Neural cell (in vitro differentiated cells): ENCODE data around the gene E4F1. TPM values are rescaled to one million over a fixed set of nuclear protein-coding genes. Genes with fewer than 3 reads are reported as not detected.

Experiments
- H2AFZ ChIP-seq: fragments of 200-600, 300-800 bp; sonication (generic), shearing (Covaris generic); 2 replicates; pipeline ENCODE4 v1.6.0; 2014; ENCODE audit warnings: low read depth, mild to moderate bottlenecking, antibody characterized with exemption, low read length, moderate library complexity
- H3F3A ChIP-seq: fragments of 200-600 bp; shearing (Covaris generic); 2 replicates; pipeline ENCODE4 v1.6.1; 2016; ENCODE audit warnings: mild to moderate bottlenecking, moderate library complexity, mixed read lengths, antibody characterized with exemption, low read length; ENCODE audit not compliant: insufficient read depth, poor library complexity, severe bottlenecking
- H3K27ac ChIP-seq: fragments of 200-600, 300-800 bp; sonication (generic), shearing (Covaris generic); 2 replicates; pipeline ENCODE4 v1.5.1; 2014; ENCODE audit warnings: mild to moderate bottlenecking, low read length, moderate library complexity
- H3K27me3 ChIP-seq: fragments of 300-800, 200-600 bp; sonication (generic), shearing (Covaris generic); 2 replicates; pipeline ENCODE4 v1.6.0; 2014; ENCODE audit warnings: mild to moderate bottlenecking, low read depth, low read length, moderate library complexity; ENCODE audit not compliant: insufficient read depth
- H3K36me3 ChIP-seq: fragments of 300-800, 200-600 bp; sonication (generic), shearing (Covaris generic); 2 replicates; pipeline ENCODE4 v1.5.1; 2014; ENCODE audit warnings: mild to moderate bottlenecking, antibody characterized with exemption, low read length, moderate library complexity; ENCODE audit not compliant: insufficient read depth
- H3K4me2 ChIP-seq: fragments of 300-800, 200-600 bp; sonication (generic), shearing (Covaris generic); 2 replicates; pipeline ENCODE4 v1.6.0; 2014; ENCODE audit warnings: mild to moderate bottlenecking, low read length
- H3K4me3 ChIP-seq: fragments of 300-800, 200-600 bp; sonication (generic), shearing (Covaris generic); 2 replicates; pipeline ENCODE4 v1.5.1; 2014; ENCODE audit warnings: mild to moderate bottlenecking, low read length, moderate library complexity
- H3K79me2 ChIP-seq: fragments of 200-600 bp; shearing (Covaris generic); replicated peaks from 2 replicates; pipeline ENCODE4 v1.6.0; 2014; ENCODE audit warnings: mild to moderate bottlenecking, low read length, moderate library complexity; ENCODE audit not compliant: insufficient read depth
- H3K9ac ChIP-seq: fragments of 300-800, 200-600 bp; sonication (generic), shearing (Covaris generic); 2 replicates; pipeline ENCODE4 v1.6.1; 2016; ENCODE audit warnings: mild to moderate bottlenecking, low read length, mixed read lengths
- H3K9me2 ChIP-seq: fragments of 200-600 bp; shearing (Covaris generic); 2 replicates; pipeline ENCODE4 v1.6.1; 2016; ENCODE audit warnings: mild to moderate bottlenecking, low read length, mixed read lengths; ENCODE audit not compliant: insufficient read depth
- H3K9me3 ChIP-seq: fragments of 200-600, 300-800 bp; sonication (generic), shearing (Covaris generic); 2 replicates; pipeline ENCODE4 v1.6.1; 2016; ENCODE audit warnings: mild to moderate bottlenecking, mixed run types, low read length, moderate library complexity, mixed read lengths
- H4K20me1 ChIP-seq: fragments of 200-600 bp; shearing (Covaris generic); 2 replicates; pipeline ENCODE4 v1.6.1; 2016; ENCODE audit warnings: mild to moderate bottlenecking, mixed run types; ENCODE audit not compliant: insufficient read depth
- EP300 ChIP-seq: fragments of 450-650 bp; conservative IDR thresholded peaks from 2 replicates; pipeline ENCODE4 v1.6.1; 2014; ENCODE audit warnings: antibody characterized with exemption, mild to moderate bottlenecking, moderate library complexity; ENCODE audit not compliant: poor library complexity, severe bottlenecking
- EZH2 ChIP-seq: fragments of 200-600, 300-800 bp; shearing (Covaris generic), sonication (generic); IDR thresholded peaks from 2 replicates; pipeline ENCODE4 v1.6.1; 2014; ENCODE audit warnings: antibody characterized with exemption, low read length, borderline replicate concordance, mild to moderate bottlenecking; ENCODE audit not compliant: insufficient read depth, poor library complexity, severe bottlenecking
- MXI1 ChIP-seq: fragments of 450-650 bp; conservative IDR thresholded peaks from 2 replicates; pipeline ENCODE4 v1.6.1; 2014; ENCODE audit warnings: antibody characterized with exemption, mild to moderate bottlenecking; ENCODE audit not compliant: poor library complexity, severe bottlenecking
- POLR2AphosphoS5 ChIP-seq: IDR thresholded peaks from 2 replicates; pipeline ENCODE4 v1.6.1; 2012
- RAD21 ChIP-seq: fragments of 450-650 bp; conservative IDR thresholded peaks from 2 replicates; pipeline ENCODE4 v1.6.1; 2014; ENCODE audit warnings: antibody characterized with exemption, mild to moderate bottlenecking, moderate library complexity
- SMC3 ChIP-seq: fragments of 450-650 bp; conservative IDR thresholded peaks from 2 replicates; pipeline ENCODE4 v1.6.1; 2014; ENCODE audit warnings: antibody characterized with exemption, mild to moderate bottlenecking, moderate library complexity; ENCODE audit not compliant: poor library complexity
- TAF1 ChIP-seq: IDR thresholded peaks from 2 replicates; pipeline ENCODE4 v1.6.1; 2012; ENCODE audit warnings: low read depth
- polyA plus RNA-seq: library from polyadenylated mRNA; depleted of rRNA; stranded (reverse); fragments of >200 nt; gene quantifications from 2 replicates; pipeline ENCODE4 v1.2.3, GENCODE V29; 2014
- TF ChIP-seq, protein P1 (sequence below): fragments of 450-650 bp; IDR thresholded peaks from 2 replicates; pipeline ENCODE4 v1.5.1; 2014; ENCODE audit warnings: antibody characterized with exemption, mild to moderate bottlenecking, moderate library complexity; ENCODE audit not compliant: poor library complexity, severe bottlenecking
- TF ChIP-seq, protein P2 (sequence below): IDR thresholded peaks from 2 replicates; pipeline ENCODE4 v1.6.1; 2012; ENCODE audit warnings: borderline replicate concordance

E4F1 gene
- polyA plus RNA-seq, 1 donor from 2014 or later: 64.9 TPM

DNA sequence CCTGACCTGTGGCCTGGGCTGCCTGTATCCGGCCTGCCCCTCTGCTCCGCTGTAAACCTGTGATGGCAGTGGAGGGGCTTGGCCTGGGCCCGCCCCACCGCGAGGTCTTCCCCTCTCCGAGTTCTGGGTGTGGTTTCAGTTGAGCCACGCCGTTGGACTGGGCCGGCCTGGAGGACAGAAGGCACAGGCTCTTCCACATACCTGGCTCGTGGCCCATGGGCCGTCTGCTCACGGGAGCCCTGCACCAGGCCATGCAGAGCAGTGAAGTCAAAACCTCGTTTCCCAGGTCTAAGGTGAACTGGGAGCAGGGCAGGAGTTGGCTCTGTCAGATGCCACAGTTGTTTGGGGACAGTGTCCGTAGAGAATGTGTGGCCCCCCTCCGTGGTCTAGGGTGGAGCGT, 50.1 kb downstream of the E4F1 start:
- TF ChIP-seq EP300 (no peak), POLR2AphosphoS5 (no peak), EZH2 (no peak), TAF1 (no peak), MXI1 (no peak), SMC3 (no peak), RAD21 (no peak)
- TF ChIP-seq, protein P1, sequence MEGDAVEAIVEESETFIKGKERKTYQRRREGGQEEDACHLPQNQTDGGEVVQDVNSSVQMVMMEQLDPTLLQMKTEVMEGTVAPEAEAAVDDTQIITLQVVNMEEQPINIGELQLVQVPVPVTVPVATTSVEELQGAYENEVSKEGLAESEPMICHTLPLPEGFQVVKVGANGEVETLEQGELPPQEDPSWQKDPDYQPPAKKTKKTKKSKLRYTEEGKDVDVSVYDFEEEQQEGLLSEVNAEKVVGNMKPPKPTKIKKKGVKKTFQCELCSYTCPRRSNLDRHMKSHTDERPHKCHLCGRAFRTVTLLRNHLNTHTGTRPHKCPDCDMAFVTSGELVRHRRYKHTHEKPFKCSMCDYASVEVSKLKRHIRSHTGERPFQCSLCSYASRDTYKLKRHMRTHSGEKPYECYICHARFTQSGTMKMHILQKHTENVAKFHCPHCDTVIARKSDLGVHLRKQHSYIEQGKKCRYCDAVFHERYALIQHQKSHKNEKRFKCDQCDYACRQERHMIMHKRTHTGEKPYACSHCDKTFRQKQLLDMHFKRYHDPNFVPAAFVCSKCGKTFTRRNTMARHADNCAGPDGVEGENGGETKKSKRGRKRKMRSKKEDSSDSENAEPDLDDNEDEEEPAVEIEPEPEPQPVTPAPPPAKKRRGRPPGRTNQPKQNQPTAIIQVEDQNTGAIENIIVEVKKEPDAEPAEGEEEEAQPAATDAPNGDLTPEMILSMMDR: no peak
- TF ChIP-seq, protein P2, sequence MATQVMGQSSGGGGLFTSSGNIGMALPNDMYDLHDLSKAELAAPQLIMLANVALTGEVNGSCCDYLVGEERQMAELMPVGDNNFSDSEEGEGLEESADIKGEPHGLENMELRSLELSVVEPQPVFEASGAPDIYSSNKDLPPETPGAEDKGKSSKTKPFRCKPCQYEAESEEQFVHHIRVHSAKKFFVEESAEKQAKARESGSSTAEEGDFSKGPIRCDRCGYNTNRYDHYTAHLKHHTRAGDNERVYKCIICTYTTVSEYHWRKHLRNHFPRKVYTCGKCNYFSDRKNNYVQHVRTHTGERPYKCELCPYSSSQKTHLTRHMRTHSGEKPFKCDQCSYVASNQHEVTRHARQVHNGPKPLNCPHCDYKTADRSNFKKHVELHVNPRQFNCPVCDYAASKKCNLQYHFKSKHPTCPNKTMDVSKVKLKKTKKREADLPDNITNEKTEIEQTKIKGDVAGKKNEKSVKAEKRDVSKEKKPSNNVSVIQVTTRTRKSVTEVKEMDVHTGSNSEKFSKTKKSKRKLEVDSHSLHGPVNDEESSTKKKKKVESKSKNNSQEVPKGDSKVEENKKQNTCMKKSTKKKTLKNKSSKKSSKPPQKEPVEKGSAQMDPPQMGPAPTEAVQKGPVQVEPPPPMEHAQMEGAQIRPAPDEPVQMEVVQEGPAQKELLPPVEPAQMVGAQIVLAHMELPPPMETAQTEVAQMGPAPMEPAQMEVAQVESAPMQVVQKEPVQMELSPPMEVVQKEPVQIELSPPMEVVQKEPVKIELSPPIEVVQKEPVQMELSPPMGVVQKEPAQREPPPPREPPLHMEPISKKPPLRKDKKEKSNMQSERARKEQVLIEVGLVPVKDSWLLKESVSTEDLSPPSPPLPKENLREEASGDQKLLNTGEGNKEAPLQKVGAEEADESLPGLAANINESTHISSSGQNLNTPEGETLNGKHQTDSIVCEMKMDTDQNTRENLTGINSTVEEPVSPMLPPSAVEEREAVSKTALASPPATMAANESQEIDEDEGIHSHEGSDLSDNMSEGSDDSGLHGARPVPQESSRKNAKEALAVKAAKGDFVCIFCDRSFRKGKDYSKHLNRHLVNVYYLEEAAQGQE: no peak
- no peaks in the 10 kb centered on the region for H3K9me2 ChIP-seq

DNA sequence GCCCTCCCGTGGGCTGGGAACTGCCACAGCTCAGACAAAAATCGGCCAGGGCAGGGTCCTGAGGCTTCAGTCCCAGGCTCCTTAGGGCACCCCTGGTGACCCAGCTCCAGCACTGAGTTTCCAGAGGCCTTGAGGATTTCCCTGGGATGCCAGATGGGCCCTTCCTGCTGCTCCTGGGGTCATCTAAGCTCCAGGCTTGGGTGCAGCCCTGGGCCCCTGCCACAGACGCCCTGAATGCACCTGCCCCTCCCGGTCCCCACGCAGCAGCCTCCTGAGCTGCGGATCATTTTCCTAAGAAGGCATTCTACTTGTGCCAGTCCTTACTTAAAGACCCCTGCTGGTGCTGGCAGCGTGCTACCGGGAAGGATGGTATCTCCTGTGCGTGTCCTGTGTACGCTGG, 50.5 kb downstream of the E4F1 start:
- Histone ChIP-seq H3K27ac (no peak overlapping the region), H3K9me3 (no peaks in the 10 kb centered on the region), H3K36me3 (no peaks in the 10 kb centered on the region), H3F3A (no peaks in the 10 kb centered on the region), H3K79me2 (no peaks in the 10 kb centered on the region), H3K9ac (no peak overlapping the region), H3K4me2 (no peak overlapping the region), H4K20me1 (no peaks in the 10 kb centered on the region), H3K27me3 (no peaks in the 10 kb centered on the region), H3K4me3 (no peak overlapping the region), H3K9me2 (no peaks in the 10 kb centered on the region), H2AFZ (no peak overlapping the region)
- TF ChIP-seq MXI1: no peak
- no peak for TF ChIP-seq SMC3
- no peak for TF ChIP-seq EP300
- TF ChIP-seq POLR2AphosphoS5: no peak
- TF ChIP-seq, protein P1: no peak
- TF ChIP-seq RAD21: no peak
- TF ChIP-seq TAF1: no peak
- no peak for TF ChIP-seq EZH2
- TF ChIP-seq, protein P2: no peak

More for the DNA sequence above, 50.1 kb downstream of the E4F1 start:
- H4K20me1 ChIP-seq: no peaks in the 10 kb centered on the region
- no peak overlapping the region for H2AFZ ChIP-seq
- H3K4me3 ChIP-seq: no peak overlapping the region
- H3K27ac ChIP-seq: no peak overlapping the region
- H3K9ac ChIP-seq: no peak overlapping the region
- no peaks in the 10 kb centered on the region for H3K79me2 ChIP-seq
- H3F3A ChIP-seq: no peaks in the 10 kb centered on the region
- H3K9me3 ChIP-seq: no peaks in the 10 kb centered on the region
- H3K4me2 ChIP-seq: no peak overlapping the region
- H3K36me3 ChIP-seq: no peaks in the 10 kb centered on the region
- H3K27me3 ChIP-seq: no peaks in the 10 kb centered on the region
